ENCODE results near the gene PIK3CB.

Gene PIK3CB

DNA sequence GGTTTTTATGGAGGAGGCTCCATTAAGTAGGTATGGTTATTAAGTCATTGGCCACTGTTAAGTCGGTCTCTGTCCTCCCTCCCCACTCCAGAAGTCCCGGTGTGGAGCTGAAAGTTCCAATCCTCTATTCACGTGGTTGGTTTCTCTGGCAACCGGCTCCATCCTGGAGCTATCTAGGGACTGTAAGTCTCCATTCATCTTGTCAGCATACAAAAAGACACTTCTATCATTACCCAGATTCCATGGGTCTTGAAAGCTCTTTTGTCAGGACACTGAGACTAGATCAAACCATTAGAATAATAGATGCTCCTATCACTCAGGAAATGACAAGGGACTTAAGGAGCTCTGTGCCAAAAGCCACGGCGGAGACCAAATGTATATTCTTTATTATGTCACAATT is 110.3 kb downstream of the PIK3CB start (continued):
- TF ChIP-seq ZEB2 (tag by site-specific recombination; IDR thresholded peaks at IDR 0.05), result no peak
- TF ChIP-seq KLF16 (tag by site-specific recombination; IDR thresholded peaks at IDR 0.05), result no peak
- no peak for TF ChIP-seq ZNF555 (tag by site-specific recombination; conservative IDR thresholded peaks at IDR 0.05)
- TF ChIP-seq ZNF701 (tag by site-specific recombination; IDR thresholded peaks at IDR 0.05), result no peak

DNA sequence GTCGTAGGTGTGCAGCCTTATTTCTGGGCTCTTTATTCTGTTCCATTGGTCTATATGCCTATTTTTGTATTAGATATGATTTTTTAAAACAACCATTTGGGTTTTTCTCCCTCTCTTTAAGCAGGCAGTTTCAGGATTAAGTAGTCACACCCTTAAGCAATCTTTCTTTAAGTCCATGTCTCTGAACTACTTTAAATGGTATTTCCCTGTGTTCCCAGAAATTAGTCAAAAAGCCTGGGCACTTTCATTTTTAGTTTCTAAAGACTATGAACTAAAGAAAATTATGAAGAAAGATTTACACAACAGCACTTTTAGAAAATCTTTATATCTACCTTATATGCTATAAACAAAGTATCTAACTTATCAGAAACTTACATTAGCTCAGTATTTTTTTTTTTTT is 115.9 kb downstream of the PIK3CB start:
- ChIA-PET POLR2A (no interaction called here), CTCF (interaction anchor here (0.9 to 1.0 kb wide), 2 partner anchors 197 to 205 kb away, joined by 3 to 6 read pairs; no protein-coding TSS in a partner anchor)
- no peak overlapping the region for H3K27ac ChIP-seq (ENCODE audit: extremely low read depth, low read depth, low read length)
- H3K4me3 ChIP-seq (ENCODE audit: low read depth, low read length), result no peak overlapping the region
- H3K4me1 ChIP-seq (ENCODE audit: control insufficient read depth, insufficient read depth, low read length), result no peaks in the 10 kb centered on the region
- H3K36me3 ChIP-seq (ENCODE audit: control insufficient read depth in 2 of 2, insufficient read depth in 1 of 2, low read length in 2 of 2), result no peaks in the 10 kb centered on the region; a peak in 1 of 3 replicates
- no peaks in the 10 kb centered on the region for H3K9me3 ChIP-seq (ENCODE audit: control insufficient read depth, insufficient read depth, low read depth, low read length)
- TF ChIP-seq MZF1 (tag by site-specific recombination; IDR thresholded peaks at IDR 0.05; ENCODE audit: borderline replicate concordance), result no peak
- no peak for TF ChIP-seq ZNF202 (tag by site-specific recombination; IDR thresholded peaks at IDR 0.05; ENCODE audit: borderline replicate concordance)
- TF ChIP-seq ZNF112 (tag by site-specific recombination; IDR thresholded peaks at IDR 0.05), result no peak
- no peak for TF ChIP-seq FEZF1 (tag by site-specific recombination; IDR thresholded peaks at IDR 0.05)
- TF ChIP-seq ZNF221 (tag by site-specific recombination; IDR thresholded peaks at IDR 0.05; ENCODE audit: borderline replicate concordance), result no peak
- no peak for TF ChIP-seq ZNF132 (tag by site-specific recombination; IDR thresholded peaks at IDR 0.05; ENCODE audit: borderline replicate concordance)
- TF ChIP-seq, protein P1, sequence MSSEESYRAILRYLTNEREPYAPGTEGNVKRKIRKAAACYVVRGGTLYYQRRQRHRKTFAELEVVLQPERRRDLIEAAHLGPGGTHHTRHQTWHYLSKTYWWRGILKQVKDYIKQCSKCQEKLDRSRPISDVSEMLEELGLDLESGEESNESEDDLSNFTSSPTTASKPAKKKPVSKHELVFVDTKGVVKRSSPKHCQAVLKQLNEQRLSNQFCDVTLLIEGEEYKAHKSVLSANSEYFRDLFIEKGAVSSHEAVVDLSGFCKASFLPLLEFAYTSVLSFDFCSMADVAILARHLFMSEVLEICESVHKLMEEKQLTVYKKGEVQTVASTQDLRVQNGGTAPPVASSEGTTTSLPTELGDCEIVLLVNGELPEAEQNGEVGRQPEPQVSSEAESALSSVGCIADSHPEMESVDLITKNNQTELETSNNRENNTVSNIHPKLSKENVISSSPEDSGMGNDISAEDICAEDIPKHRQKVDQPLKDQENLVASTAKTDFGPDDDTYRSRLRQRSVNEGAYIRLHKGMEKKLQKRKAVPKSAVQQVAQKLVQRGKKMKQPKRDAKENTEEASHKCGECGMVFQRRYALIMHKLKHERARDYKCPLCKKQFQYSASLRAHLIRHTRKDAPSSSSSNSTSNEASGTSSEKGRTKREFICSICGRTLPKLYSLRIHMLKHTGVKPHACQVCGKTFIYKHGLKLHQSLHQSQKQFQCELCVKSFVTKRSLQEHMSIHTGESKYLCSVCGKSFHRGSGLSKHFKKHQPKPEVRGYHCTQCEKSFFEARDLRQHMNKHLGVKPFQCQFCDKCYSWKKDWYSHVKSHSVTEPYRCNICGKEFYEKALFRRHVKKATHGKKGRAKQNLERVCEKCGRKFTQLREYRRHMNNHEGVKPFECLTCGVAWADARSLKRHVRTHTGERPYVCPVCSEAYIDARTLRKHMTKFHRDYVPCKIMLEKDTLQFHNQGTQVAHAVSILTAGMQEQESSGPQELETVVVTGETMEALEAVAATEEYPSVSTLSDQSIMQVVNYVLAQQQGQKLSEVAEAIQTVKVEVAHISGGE (tag by site-specific recombination; conservative IDR thresholded peaks at IDR 0.05; ENCODE audit: low read depth), result no peak
- TF ChIP-seq, protein P2, sequence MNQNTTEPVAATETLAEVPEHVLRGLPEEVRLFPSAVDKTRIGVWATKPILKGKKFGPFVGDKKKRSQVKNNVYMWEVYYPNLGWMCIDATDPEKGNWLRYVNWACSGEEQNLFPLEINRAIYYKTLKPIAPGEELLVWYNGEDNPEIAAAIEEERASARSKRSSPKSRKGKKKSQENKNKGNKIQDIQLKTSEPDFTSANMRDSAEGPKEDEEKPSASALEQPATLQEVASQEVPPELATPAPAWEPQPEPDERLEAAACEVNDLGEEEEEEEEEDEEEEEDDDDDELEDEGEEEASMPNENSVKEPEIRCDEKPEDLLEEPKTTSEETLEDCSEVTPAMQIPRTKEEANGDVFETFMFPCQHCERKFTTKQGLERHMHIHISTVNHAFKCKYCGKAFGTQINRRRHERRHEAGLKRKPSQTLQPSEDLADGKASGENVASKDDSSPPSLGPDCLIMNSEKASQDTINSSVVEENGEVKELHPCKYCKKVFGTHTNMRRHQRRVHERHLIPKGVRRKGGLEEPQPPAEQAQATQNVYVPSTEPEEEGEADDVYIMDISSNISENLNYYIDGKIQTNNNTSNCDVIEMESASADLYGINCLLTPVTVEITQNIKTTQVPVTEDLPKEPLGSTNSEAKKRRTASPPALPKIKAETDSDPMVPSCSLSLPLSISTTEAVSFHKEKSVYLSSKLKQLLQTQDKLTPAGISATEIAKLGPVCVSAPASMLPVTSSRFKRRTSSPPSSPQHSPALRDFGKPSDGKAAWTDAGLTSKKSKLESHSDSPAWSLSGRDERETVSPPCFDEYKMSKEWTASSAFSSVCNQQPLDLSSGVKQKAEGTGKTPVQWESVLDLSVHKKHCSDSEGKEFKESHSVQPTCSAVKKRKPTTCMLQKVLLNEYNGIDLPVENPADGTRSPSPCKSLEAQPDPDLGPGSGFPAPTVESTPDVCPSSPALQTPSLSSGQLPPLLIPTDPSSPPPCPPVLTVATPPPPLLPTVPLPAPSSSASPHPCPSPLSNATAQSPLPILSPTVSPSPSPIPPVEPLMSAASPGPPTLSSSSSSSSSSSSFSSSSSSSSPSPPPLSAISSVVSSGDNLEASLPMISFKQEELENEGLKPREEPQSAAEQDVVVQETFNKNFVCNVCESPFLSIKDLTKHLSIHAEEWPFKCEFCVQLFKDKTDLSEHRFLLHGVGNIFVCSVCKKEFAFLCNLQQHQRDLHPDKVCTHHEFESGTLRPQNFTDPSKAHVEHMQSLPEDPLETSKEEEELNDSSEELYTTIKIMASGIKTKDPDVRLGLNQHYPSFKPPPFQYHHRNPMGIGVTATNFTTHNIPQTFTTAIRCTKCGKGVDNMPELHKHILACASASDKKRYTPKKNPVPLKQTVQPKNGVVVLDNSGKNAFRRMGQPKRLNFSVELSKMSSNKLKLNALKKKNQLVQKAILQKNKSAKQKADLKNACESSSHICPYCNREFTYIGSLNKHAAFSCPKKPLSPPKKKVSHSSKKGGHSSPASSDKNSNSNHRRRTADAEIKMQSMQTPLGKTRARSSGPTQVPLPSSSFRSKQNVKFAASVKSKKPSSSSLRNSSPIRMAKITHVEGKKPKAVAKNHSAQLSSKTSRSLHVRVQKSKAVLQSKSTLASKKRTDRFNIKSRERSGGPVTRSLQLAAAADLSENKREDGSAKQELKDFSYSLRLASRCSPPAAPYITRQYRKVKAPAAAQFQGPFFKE (tag by site-specific recombination; IDR thresholded peaks at IDR 0.05; ENCODE audit: borderline replicate concordance), result no peak
- no peak for TF ChIP-seq ZBTB17 (tag by site-specific recombination; IDR thresholded peaks at IDR 0.05)
- no peak for TF ChIP-seq ZNF169 (tag by site-specific recombination; IDR thresholded peaks at IDR 0.05)
- no peak for TF ChIP-seq ZNF433 (tag by site-specific recombination; IDR thresholded peaks at IDR 0.05; ENCODE audit: low read depth)
- no peak for TF ChIP-seq ZNF707 (tag by site-specific recombination; IDR thresholded peaks at IDR 0.05)
- TF ChIP-seq, protein P3, sequence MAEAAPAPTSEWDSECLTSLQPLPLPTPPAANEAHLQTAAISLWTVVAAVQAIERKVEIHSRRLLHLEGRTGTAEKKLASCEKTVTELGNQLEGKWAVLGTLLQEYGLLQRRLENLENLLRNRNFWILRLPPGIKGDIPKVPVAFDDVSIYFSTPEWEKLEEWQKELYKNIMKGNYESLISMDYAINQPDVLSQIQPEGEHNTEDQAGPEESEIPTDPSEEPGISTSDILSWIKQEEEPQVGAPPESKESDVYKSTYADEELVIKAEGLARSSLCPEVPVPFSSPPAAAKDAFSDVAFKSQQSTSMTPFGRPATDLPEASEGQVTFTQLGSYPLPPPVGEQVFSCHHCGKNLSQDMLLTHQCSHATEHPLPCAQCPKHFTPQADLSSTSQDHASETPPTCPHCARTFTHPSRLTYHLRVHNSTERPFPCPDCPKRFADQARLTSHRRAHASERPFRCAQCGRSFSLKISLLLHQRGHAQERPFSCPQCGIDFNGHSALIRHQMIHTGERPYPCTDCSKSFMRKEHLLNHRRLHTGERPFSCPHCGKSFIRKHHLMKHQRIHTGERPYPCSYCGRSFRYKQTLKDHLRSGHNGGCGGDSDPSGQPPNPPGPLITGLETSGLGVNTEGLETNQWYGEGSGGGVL (tag by site-specific recombination; IDR thresholded peaks at IDR 0.05), result no peak
- no peak for TF ChIP-seq ZNF658 (tag by site-specific recombination; IDR thresholded peaks at IDR 0.05)
- no peak for TF ChIP-seq ZNF776 (tag by site-specific recombination; IDR thresholded peaks at IDR 0.05; ENCODE audit: borderline replicate concordance)

Data from HEK293 (cell line).